ENCODE measurements around the gene TBC1D8B. TPM values are rescaled to one million over a fixed set of nuclear protein-coding genes. Genes with fewer than 3 reads are reported as not detected.

The TBC1D8B gene
- total and polyA plus RNA-seq, 2 of the 8 experiments (the other 6 are each of a cell fraction or from before 2014, with no cell fraction given): 0.91 to 8.4 TPM

DNA sequence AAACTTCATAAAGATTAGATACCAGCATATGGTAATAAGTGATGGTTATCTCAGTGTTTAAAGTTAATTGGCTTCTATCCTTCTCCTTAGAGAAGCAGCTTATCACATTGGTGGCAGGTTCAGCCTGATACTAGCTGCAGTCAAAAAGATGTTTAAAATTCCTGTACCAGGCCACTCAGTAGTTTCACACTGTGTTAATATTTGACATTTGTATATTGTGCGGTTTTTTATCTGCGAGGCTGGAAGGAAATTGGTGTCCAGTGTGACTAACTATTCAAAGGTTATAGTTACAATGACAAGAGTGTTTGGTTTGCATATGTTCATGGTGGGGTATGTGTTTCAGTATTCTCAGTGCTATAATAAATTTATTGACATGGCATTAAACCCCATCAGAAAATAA lies 27.5 kb upstream of the TBC1D8B start:
- H3K14ac ChIP-seq (ENCODE audit: insufficient read length): no peak overlapping the region
- DNase-seq (ENCODE audit: low read depth in 1 of 2, low spot score in 2 of 2) (no peak), FAIRE-seq (no peak)
- H3K36me3 ChIP-seq (ENCODE audit: control insufficient read depth in 2 of 4, insufficient read depth in 4 of 4, low read length in 3 of 4): no peaks in the 10 kb centered on the region
- no peak overlapping the region for H3K9ac ChIP-seq (replicated peaks in 1 of 4; ENCODE audit: extremely low read depth in 1 of 4, low read depth in 3 of 4, low read length in 3 of 4)
- no peak overlapping the region for H3K27ac ChIP-seq (ENCODE audit: low read depth, low read length)
- H4K20me1 ChIP-seq (replicated peaks in 1 of 2; ENCODE audit: control insufficient read depth in 1 of 2, insufficient read depth in 2 of 2, low read length in 2 of 2): no peaks in the 10 kb centered on the region
- H2BK15ac ChIP-seq (ENCODE audit: low read length): no peak overlapping the region
- H2AFZ ChIP-seq (ENCODE audit: low read length): no peak overlapping the region
- H3K9me3 ChIP-seq (ENCODE audit: insufficient read depth in 2 of 2, low read depth in 1 of 2, low read length in 1 of 2): peaks cover 2 to 4% of the 10 kb centered on the region in 2 experiments; a peak in 1 of 4 replicates
- H3K4me1 ChIP-seq (replicated peaks in 1 of 4; ENCODE audit: control insufficient read depth in 3 of 4, insufficient read depth in 4 of 4, low read length in 3 of 4): no peaks in the 10 kb centered on the region
- no peaks in the 10 kb centered on the region for H3K79me1 ChIP-seq (ENCODE audit: low read depth, low read length)
- H3K23me2 ChIP-seq (ENCODE audit: low read depth, low read length): no peaks in the 10 kb centered on the region
- no peaks in the 10 kb centered on the region for H3K27me3 ChIP-seq (replicated peaks in 1 of 4; ENCODE audit: control insufficient read depth in 3 of 4, extremely low read depth in 1 of 4, insufficient read depth in 3 of 4, low read length in 3 of 4)
- no peak overlapping the region for H2BK12ac ChIP-seq (ENCODE audit: low read depth, low read length)
- CTCF ChIA-PET (ENCODE audit: partially characterized antibody): no interaction called here
- no peak overlapping the region for H3K23ac ChIP-seq (ENCODE audit: insufficient read length)
- H4K91ac ChIP-seq (replicated peaks; ENCODE audit: insufficient read length, low read length): no peak overlapping the region
- H4K8ac ChIP-seq (ENCODE audit: extremely low read depth, insufficient read depth, low read length): no peak overlapping the region
- no peak overlapping the region for H3K18ac ChIP-seq (ENCODE audit: extremely low read depth, low read length)
- H4K5ac ChIP-seq (ENCODE audit: insufficient read length, low read depth, low read length): no peak overlapping the region
- no peak overlapping the region for H3K4me3 ChIP-seq (ENCODE audit: extremely low read depth in 1 of 4, insufficient read depth in 2 of 4, low read depth in 3 of 4, low read length in 4 of 4)
- 70% methylated on average over 2 of the region's 2 CpGs; no CpG with 5 or more reads in 1 of the 2 experiments for WGBS, 2 experiments (ENCODE audit: extremely low coverage in 1 of 2, insufficient coverage in 1 of 2, insufficient read length in 1 of 2, insufficient replicate concordance in 2 of 2, low coverage in 1 of 2, low lambda C conversion rate in 2 of 2, missing lambda C conversion rate in 1 of 2)
- POLR2A ChIA-PET (ENCODE audit: partially characterized antibody): no interaction called here
- no peaks in the 10 kb centered on the region for H3K79me2 ChIP-seq (ENCODE audit: control insufficient read depth in 1 of 2, insufficient read depth in 2 of 2, low read length in 2 of 2)
- no peak overlapping the region for H3K56ac ChIP-seq (replicated peaks; ENCODE audit: insufficient read length, low read depth, low read length)
- H3K4me2 ChIP-seq (ENCODE audit: insufficient read depth in 1 of 2, low read depth in 2 of 2, low read length in 2 of 2): no peak overlapping the region
- no peak overlapping the region for H2BK20ac ChIP-seq (ENCODE audit: low read length)
- no peak overlapping the region for H2AK5ac ChIP-seq (ENCODE audit: low read depth, low read length)
- no peak overlapping the region for H2BK120ac ChIP-seq (replicated peaks; ENCODE audit: low read depth, low read length)
- H3K4ac ChIP-seq (replicated peaks; ENCODE audit: insufficient read length, low read depth, low read length): no peak overlapping the region
- H2BK5ac ChIP-seq (ENCODE audit: low read depth, low read length): no peak overlapping the region
- TF ChIP-seq NRF1 (IDR thresholded peaks at IDR 0.05; ENCODE audit: low read depth, low read length) (no peak), CTBP2 (IDR thresholded peaks at IDR 0.05; ENCODE audit: borderline replicate concordance, insufficient read depth, insufficient read length, low read length) (no peak), NANOG (IDR thresholded peaks at IDR 0.05; ENCODE audit: insufficient read depth, low read depth, low read length, poor library complexity, severe bottlenecking) (no peak), SP2 (IDR thresholded peaks at IDR 0.05; ENCODE audit: low read length) (no peak), ASH2L (IDR thresholded peaks at IDR 0.05; ENCODE audit: low read length) (no peak), RAD21 (IDR thresholded peaks at IDR 0.05 in 1 of 2, conservative IDR thresholded peaks at IDR 0.05 in 1 of 2; ENCODE audit: low read depth in 2 of 2, low read length in 2 of 2) (no peak), JUN (IDR thresholded peaks at IDR 0.05; ENCODE audit: low read depth, low read length) (no peak)
- TF ChIP-seq, protein P1, sequence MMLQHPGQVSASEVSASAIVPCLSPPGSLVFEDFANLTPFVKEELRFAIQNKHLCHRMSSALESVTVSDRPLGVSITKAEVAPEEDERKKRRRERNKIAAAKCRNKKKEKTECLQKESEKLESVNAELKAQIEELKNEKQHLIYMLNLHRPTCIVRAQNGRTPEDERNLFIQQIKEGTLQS (IDR thresholded peaks at IDR 0.05; ENCODE audit: insufficient read depth, low read depth, low read length): no peak
- TF ChIP-seq, protein P2, sequence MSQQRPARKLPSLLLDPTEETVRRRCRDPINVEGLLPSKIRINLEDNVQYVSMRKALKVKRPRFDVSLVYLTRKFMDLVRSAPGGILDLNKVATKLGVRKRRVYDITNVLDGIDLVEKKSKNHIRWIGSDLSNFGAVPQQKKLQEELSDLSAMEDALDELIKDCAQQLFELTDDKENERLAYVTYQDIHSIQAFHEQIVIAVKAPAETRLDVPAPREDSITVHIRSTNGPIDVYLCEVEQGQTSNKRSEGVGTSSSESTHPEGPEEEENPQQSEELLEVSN (IDR thresholded peaks at IDR 0.05): no peak

All from H1 (cell line).